HEK293 (cell line): ENCODE data around the gene FREM1.

Experiments
- CTCF ChIA-PET: fragments of 350-600 bp; formaldehyde crosslinking; extraction: SDS; loops from one replicate; lab custom pipeline; 2021; ENCODE audit warnings: antibody characterized with exemption; lab: Yijun Ruan, JAX
- POLR2A ChIA-PET: fragments of 300-600 bp; formaldehyde crosslinking; extraction: SDS; loops from one replicate; lab custom pipeline; 2020; ENCODE audit warnings: antibody characterized with exemption, inconsistent platforms; lab: Yijun Ruan, JAX
- H3K27ac ChIP-seq: fragments of 200-500 bp; sonication (Bioruptor generic); 2 replicates; pipeline ENCODE4 v1.5.1; 2014; ENCODE audit warnings: low read depth, low read length, control low read depth, inconsistent platforms; ENCODE audit errors: extremely low read depth
- H3K36me3 ChIP-seq, 2 experiments: fragments of 200-500 bp in 1 of 2; sonication (Bioruptor generic) in 1 of 2; 1 replicate in 1 of 2; 2 replicates in 1 of 2; pipeline ENCODE4 v1.5.1; 2014 to 2017; ENCODE audit warnings: inconsistent platforms in 2 of 2, low read length in 2 of 2; ENCODE audit not compliant: control insufficient read depth in 2 of 2, insufficient read depth in 1 of 2
- H3K4me1 ChIP-seq: fragments of 200-500 bp; sonication (Bioruptor generic); 2 replicates; pipeline ENCODE4 v1.5.1; 2014; ENCODE audit warnings: mild to moderate bottlenecking, low read length, inconsistent platforms; ENCODE audit not compliant: control insufficient read depth, insufficient read depth
- H3K4me3 ChIP-seq: 2 replicates; pipeline ENCODE4 v1.5.1; 2011; ENCODE audit warnings: low read depth, mild to moderate bottlenecking, control low read depth, low read length, moderate library complexity
- H3K9me3 ChIP-seq: fragments of 200-500 bp; sonication (Bioruptor generic); 2 replicates; pipeline ENCODE4 v1.5.1; 2014; ENCODE audit warnings: low read depth, low read length, inconsistent platforms; ENCODE audit not compliant: control insufficient read depth, insufficient read depth
- FEZF1 ChIP-seq: fragments of 450-650 bp; formaldehyde crosslinking; IDR thresholded peaks from 2 replicates; pipeline ENCODE4 v1.5.1; 2016; ENCODE audit warnings: missing biosample characterization, missing genetic modification characterization
- GLI4 ChIP-seq: fragments of 450-650 bp; formaldehyde crosslinking; IDR thresholded peaks from 2 replicates; pipeline ENCODE4 v1.5.1; 2016; ENCODE audit warnings: missing biosample characterization, missing genetic modification characterization
- GLIS1 ChIP-seq: fragments of 450-650 bp; formaldehyde crosslinking; IDR thresholded peaks from 2 replicates; pipeline ENCODE4 v1.5.1; 2016; ENCODE audit warnings: missing biosample characterization, missing genetic modification characterization
- PRDM10 ChIP-seq: fragments of 450-650 bp; formaldehyde crosslinking; IDR thresholded peaks from 2 replicates; pipeline ENCODE4 v1.5.1; 2016; ENCODE audit warnings: missing biosample characterization, missing genetic modification characterization
- SETDB1 ChIP-seq: IDR thresholded peaks from one replicate; pipeline ENCODE4 v1.6.1; 2017; ENCODE audit warnings: mild to moderate bottlenecking, low read length, moderate library complexity, mixed read lengths; ENCODE audit not compliant: insufficient read length
- ZBTB8A ChIP-seq: fragments of 450-650 bp; formaldehyde crosslinking; IDR thresholded peaks from 2 replicates; pipeline ENCODE4 v1.5.1; 2016; ENCODE audit warnings: missing biosample characterization, missing genetic modification characterization
- ZFHX2 ChIP-seq: fragments of 450-650 bp; formaldehyde crosslinking; conservative IDR thresholded peaks from 2 replicates; pipeline ENCODE4 v1.5.1; 2016; ENCODE audit warnings: missing biosample characterization, missing genetic modification characterization
- ZNF112 ChIP-seq: fragments of 450-650 bp; formaldehyde crosslinking; IDR thresholded peaks from 2 replicates; pipeline ENCODE4 v1.5.0; 2017; ENCODE audit warnings: missing biosample characterization, missing genetic modification characterization
- ZNF274 ChIP-seq, 2 experiments: fragments of 200-500 bp in 1 of 2; fragments of 450-650 bp in 1 of 2; sonication (Bioruptor generic) in 1 of 2; formaldehyde crosslinking in 1 of 2; IDR thresholded peaks; 2 replicates each; pipeline versions ENCODE4 v1.5.1 to v1.6.1; 2014 to 2016; ENCODE audit warnings: borderline replicate concordance in 1 of 2, inconsistent platforms in 1 of 2, low read length in 1 of 2, missing biosample characterization in 1 of 2, missing genetic modification characterization in 1 of 2
- ZNF341 ChIP-seq: fragments of 450-650 bp; formaldehyde crosslinking; IDR thresholded peaks from 2 replicates; pipeline ENCODE4; 2016; ENCODE audit warnings: low read depth, missing biosample characterization, missing genetic modification characterization
- ZNF48 ChIP-seq: fragments of 450-650 bp; formaldehyde crosslinking; IDR thresholded peaks from 2 replicates; pipeline ENCODE4 v1.5.1; 2016; ENCODE audit warnings: missing biosample characterization, missing genetic modification characterization
- ZNF529 ChIP-seq: fragments of 450-650 bp; formaldehyde crosslinking; IDR thresholded peaks from 2 replicates; pipeline ENCODE4 v1.5.1; 2017; ENCODE audit warnings: missing genetic modification characterization, missing biosample characterization; ENCODE audit not compliant: insufficient replicate concordance
- ZNF555 ChIP-seq: fragments of 450-650 bp; formaldehyde crosslinking; conservative IDR thresholded peaks from 2 replicates; pipeline ENCODE4 v1.5.1; 2017; ENCODE audit warnings: missing biosample characterization, mild to moderate bottlenecking, missing genetic modification characterization, inconsistent platforms
- ZNF571 ChIP-seq: fragments of 450-650 bp; formaldehyde crosslinking; IDR thresholded peaks from 2 replicates; pipeline ENCODE4 v1.5.0; 2017; ENCODE audit warnings: missing biosample characterization, missing genetic modification characterization
- ZNF596 ChIP-seq: fragments of 450-650 bp; IDR thresholded peaks from 2 replicates; pipeline ENCODE4 v1.5.0; 2018; ENCODE audit warnings: missing biosample characterization, mild to moderate bottlenecking, missing genetic modification characterization, moderate library complexity
- ZNF626 ChIP-seq: fragments of 450-650 bp; sonication (Bioruptor Pico); formaldehyde crosslinking; IDR thresholded peaks from 2 replicates; pipeline ENCODE4 v1.5.1; 2018; ENCODE audit warnings: missing biosample characterization, missing genetic modification characterization, inconsistent platforms
- ZNF660 ChIP-seq: fragments of 450-650 bp; IDR thresholded peaks from 2 replicates; pipeline ENCODE4 v1.5.1; 2018; ENCODE audit warnings: missing biosample characterization, mild to moderate bottlenecking, missing genetic modification characterization
- ZSCAN30 ChIP-seq: fragments of 450-650 bp; IDR thresholded peaks from 2 replicates; pipeline ENCODE4 v1.5.1; 2018; ENCODE audit warnings: missing biosample characterization, mild to moderate bottlenecking, missing genetic modification characterization, moderate library complexity
- TF ChIP-seq, protein P1 (sequence below): fragments of 450-650 bp; formaldehyde crosslinking; IDR thresholded peaks from 2 replicates; pipeline ENCODE4; 2016; ENCODE audit warnings: missing biosample characterization, missing genetic modification characterization

Gene FREM1

DNA sequence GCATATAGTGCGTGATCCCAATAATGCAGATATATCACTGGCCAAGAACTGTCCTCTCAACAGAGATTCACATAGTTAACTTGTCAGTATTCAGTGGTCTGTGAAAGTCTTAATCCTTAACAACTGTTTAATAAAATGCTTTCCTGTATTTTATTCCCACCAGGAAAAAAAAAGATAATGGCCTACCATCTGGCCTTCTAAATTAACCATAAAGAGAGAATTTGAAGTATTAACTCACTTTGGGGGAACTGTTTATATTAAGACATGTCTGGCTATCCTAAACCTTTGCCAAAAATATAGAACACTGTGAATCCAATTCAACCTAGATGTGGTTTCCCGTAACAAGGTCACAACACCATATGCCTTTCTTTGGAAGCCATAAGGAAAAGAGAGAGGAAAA lies 818 bp upstream of the FREM1 start (continued):
- TF ChIP-seq ZNF555 (tag by site-specific recombination) (no peak), ZNF626 (no peak)
- TF ChIP-seq, all 188 proteins: peak for 0

DNA sequence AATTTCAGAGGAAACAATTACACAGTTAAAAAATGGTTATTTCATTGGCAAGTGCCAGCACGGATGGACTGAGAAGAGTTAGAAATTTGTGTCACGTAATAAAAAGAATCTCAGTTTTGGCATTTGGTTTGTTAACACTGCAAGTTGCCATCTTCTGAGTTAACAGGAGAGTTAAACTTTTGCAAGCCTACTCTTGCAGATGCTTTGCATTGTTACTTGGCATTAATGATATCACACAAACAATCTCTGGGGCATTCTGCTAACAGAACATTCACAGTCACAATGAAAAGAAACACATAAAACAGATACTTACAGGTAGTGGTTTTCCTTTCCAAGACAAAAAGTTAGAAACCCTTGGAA lies 647 bp downstream of the FREM1 start:
- TF ChIP-seq ZNF341 (tag by site-specific recombination) (no peak), GLI4 (no peak), ZSCAN30 (tag by site-specific recombination) (no peak)
- TF ChIP-seq, all 188 proteins: peak for 0
- Histone ChIP-seq H3K4me1 (peaks cover 30% of the 10 kb centered on the region), H3K4me3 (no peak overlapping the region), H3K36me3 (no peaks in the 10 kb centered on the region), H3K27ac (peak overlapping the region; percentile 58), H3K9me3 (no peaks in the 10 kb centered on the region)
- POLR2A ChIA-PET: no interaction called here
- CTCF ChIA-PET: interaction anchor here (0.6 to 0.7 kb wide), 2 partner anchors 25 to 303 kb away, joined by 3 to 5 read pairs; no protein-coding TSS in a partner anchor

- H3K4me3 ChIP-seq: no peak overlapping the region
- ChIA-PET CTCF (interaction anchor here (0.5 to 0.6 kb wide), 2 partner anchors 303 to 480 kb away, joined by 3 to 5 read pairs; no protein-coding TSS in a partner anchor), POLR2A (no interaction called here)
- H3K9me3 ChIP-seq: no peaks in the 10 kb centered on the region
- peaks cover 30% of the 10 kb centered on the region for H3K4me1 ChIP-seq
- peak overlapping the region; percentile 1; the same call in 1 of the 2 replicates for H3K27ac ChIP-seq
- TF ChIP-seq ZNF660 (tag by site-specific recombination) (no peak), GLIS1 (no peak), ZNF529 (tag by site-specific recombination) (no peak), ZNF274 (IDR thresholded peaks at IDR 0.05; ENCODE audit: low read length) (no peak), ZNF274 (tag by site-specific recombination; IDR thresholded peaks at IDR 0.05; ENCODE audit: borderline replicate concordance) (no peak), ZNF48 (no peak)
- H3K36me3 ChIP-seq: no peaks in the 10 kb centered on the region
These were observed 1.0 kb downstream of the FREM1 start for GRCh38 chr9:14909181-14909580.

GRCh38 chr9:14908295-14909180 lies 1.7 kb downstream of the FREM1 start:
- POLR2A ChIA-PET: no interaction called here
- Histone ChIP-seq H3K27ac (peak overlapping the region; percentile 1; the same call in 1 of the 2 replicates), H3K36me3 (no peaks in the 10 kb centered on the region), H3K4me3 (no peak overlapping the region), H3K4me1 (peaks cover 30% of the 10 kb centered on the region)
- TF ChIP-seq ZNF341 (tag by site-specific recombination): peak; percentile 56
- no peak for TF ChIP-seq ZNF112 (tag by site-specific recombination)
- peak; percentile 69 for TF ChIP-seq FEZF1 (tag by site-specific recombination)
- TF ChIP-seq ZNF571: no peak
- TF ChIP-seq ZNF596: no peak
- TF ChIP-seq, all 188 proteins: peak for 2
- H3K9me3 ChIP-seq: no peaks in the 10 kb centered on the region
- CTCF ChIA-PET: interaction anchor here (0.5 to 0.7 kb wide), 2 partner anchors 480 to 1807 kb away, joined by 3 read pairs; no protein-coding TSS in a partner anchor

DNA sequence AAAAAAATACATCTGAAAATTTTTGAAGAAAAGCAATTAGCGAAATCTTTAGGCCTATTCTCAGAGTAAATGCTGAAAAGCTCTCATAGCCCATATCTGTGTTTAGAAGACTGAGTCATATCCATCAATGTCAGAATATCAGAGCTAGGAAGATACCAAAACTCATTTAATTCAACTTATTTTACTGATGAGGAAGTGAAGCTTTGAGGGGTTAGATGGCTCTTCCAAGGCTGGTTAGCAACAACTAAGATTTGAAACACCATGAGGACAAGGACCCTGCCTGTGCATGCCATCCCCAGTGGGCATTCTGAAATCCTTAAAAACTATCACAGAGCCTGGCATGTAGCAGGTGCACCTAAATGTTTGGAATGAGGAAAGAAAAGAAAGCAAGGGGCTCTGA lies 2.5 kb downstream of the FREM1 start:
- no peaks in the 10 kb centered on the region for H3K9me3 ChIP-seq
- TF ChIP-seq, protein P1, sequence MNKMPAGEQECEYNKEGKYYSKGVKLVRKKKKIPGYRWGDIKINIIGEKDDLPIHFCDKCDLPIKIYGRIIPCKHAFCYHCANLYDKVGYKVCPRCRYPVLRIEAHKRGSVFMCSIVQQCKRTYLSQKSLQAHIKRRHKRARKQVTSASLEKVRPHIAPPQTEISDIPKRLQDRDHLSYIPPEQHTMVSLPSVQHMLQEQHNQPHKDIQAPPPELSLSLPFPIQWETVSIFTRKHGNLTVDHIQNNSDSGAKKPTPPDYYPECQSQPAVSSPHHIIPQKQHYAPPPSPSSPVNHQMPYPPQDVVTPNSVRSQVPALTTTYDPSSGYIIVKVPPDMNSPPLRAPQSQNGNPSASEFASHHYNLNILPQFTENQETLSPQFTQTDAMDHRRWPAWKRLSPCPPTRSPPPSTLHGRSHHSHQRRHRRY (tag by site-specific recombination): no peak
- TF ChIP-seq ZBTB8A (tag by site-specific recombination) (no peak), SETDB1 (no peak), ZFHX2 (tag by site-specific recombination) (no peak), PRDM10 (peak; percentile 68)
- TF ChIP-seq, all 188 proteins: peak for 1
- peaks cover 26% of the 10 kb centered on the region for H3K4me1 ChIP-seq
- no peaks in the 10 kb centered on the region for H3K36me3 ChIP-seq
- ChIA-PET POLR2A (no interaction called here), CTCF (no interaction called here)
- H3K4me3 ChIP-seq: no peak overlapping the region
- H3K27ac ChIP-seq: peak overlapping the region; percentile 51
